GM19240 (cell line): ENCODE data around the gene HNRNPR.
"Not testable (repeated sequence)": the region's sequence is repeated elsewhere in the genome, so short reads cannot be mapped to it uniquely, and the experiment has no call there.

Experiments
- DNase-seq: peaks from one replicate; pipeline ENCODE4 v3.0.0; 2011; ENCODE audit warnings: low spot score; ENCODE audit not compliant: insufficient read length

HNRNPR gene

DNA sequence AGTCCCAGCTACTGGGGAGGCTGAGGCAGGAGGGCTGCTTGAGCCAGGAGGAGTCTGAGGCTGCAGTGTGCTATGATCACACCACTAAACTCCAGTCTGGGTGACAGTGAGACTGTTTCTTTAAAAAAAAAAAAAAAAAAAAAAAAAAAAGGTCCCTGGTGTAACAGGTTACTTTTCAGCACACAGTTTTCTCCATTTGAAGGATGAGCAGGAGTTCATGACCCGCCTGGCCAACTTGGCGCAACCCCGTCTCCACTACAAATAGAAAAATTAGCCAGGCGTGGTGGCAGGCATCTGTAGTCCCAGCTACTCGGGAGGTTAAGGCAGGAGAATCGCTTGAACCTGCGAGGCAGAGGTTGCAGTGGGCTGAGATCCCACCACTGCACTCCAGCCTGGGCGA, 12.4 kb downstream of the HNRNPR start:
- DNase-seq, result no peak

DNA sequence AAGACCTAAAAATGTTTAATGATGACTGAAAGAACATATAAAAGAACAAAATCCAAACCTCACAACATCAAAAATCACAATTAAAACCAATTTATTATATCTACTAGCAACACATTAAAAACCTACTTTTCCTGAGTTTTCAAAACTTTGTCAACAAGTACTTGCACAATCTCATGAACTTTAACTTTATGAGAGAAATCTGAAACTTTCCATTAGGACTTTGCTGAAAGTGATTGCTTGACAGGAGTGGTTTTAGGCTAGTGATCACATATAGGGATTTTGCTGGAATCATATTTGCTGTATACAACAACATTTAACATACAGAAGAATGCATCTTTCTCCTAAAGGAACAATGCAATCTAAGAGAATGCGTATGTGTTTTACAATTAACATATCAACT, 13.2 kb downstream of the HNRNPR start:
- DNase-seq, result no peak

DNA sequence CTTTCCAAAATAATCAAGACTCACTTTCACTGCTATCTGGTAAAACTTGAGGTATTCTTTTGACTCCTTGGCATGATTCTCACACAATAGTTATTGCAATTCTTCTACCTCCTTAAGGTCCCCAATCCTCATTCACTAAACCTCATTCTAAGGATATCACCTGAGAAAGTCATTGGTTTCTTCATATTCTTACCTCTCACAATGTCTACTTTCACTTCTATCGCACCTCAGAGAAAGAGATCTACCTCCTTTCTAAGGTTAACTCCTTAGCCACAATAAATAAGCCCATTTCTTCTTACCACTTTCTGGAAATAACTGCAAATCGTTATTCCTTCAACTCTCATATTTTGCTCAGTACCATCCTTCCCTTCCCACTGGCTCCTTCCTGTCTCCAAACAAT, 18.7 kb downstream of the HNRNPR start:
- DNase-seq, result no peak

DNA sequence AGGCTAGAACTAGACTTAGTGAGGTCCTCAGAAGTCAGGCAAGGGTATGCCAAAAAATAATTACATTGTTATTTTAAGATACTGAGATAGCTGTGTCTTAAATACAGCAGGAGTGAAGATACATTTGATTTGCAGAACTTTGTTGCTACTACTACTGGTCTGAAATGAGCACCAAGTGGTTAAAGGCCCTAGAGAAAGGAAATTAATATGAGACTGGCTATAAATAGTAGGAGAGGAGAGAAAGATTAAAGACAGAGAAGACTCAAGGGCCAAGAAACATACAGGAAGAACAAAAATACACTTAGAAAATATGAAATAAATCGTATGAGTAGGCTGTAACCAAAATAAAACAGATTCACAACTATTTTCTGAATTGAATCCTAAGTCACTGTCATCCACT, 21.3 kb downstream of the HNRNPR start:
- DNase-seq, result no peak

DNA sequence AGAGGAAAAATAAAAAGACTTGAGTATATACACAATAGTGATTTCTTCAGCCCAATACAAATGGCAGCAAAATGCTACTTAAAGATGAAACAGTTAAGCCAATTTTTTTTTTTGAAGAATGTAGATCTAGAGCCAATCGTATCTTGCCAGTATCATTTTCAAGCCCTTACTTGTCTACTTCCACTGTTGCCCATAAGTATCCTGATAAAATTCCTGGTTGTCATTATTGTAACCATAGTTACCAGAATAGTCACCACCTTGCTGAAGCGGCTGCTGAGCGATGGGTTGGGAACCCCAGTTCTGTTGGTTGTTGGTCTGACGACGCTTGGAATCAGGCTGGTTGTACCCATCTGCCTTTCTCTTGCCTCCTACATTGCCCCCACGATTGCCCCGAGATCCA, 33.8 kb downstream of the HNRNPR start:
- not testable (repeated sequence) for DNase-seq

DNA sequence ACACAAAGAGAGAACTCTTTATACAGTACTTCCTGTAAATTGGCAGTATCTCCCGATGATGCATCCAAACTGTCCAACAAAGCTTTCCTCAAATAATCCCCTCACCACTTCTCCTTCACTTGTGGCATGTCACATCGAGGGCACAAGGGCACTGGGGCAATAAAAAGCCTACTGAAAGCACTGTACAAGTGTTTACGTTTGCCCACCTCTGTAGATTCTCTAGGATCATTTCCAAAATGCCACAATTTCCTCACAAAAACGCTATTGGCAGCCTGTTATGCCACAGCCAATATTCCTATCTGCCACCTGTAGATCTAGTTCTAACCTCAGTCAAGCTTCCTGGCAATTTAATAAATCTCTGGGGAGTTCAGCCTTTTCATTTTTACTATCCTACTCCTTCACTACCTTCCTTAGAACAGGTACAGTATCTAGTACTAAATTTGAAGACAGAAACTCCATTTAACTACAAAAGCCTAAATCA, 39.9 kb downstream of the HNRNPR start:
- no peak for DNase-seq

DNA sequence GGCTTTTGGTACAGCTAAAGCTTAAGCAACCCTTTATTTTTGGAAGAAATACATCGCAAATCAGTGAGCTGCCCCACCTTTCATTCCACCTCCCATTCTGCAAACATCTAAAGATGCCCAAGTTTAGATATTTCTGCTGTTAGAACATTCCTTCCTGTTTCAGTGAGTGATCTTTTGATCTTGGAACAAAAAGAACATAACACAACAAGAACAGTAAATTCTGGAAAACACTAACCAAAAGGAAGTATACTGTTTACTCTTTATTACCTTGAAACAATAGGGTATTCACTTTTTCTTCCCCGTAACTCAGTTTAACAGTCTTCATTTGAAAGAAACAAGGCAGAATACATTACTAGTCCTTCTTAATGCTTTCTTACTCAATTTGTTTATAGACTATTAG, 40.6 kb downstream of the HNRNPR start:
- DNase-seq, result no peak

DNA sequence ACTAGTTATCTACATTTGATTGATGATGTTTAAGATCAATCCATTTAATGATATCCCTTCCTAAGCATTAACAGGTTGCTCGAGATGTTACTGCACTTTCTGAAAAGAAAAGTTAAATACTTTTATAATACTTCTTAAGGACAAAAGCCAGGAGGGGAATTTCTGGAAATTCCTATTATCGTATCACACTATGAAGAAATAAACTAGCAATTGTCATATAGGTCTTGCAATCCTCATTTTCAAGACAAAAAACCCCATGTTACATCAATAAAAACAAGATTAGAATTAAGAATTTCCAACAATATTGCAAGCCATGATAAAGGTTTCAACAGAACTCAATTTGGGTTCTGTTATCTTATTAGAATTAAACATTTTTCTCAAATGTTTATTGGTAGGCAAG, 47.2 kb downstream of the HNRNPR start:
- DNase-seq, result no peak

DNA sequence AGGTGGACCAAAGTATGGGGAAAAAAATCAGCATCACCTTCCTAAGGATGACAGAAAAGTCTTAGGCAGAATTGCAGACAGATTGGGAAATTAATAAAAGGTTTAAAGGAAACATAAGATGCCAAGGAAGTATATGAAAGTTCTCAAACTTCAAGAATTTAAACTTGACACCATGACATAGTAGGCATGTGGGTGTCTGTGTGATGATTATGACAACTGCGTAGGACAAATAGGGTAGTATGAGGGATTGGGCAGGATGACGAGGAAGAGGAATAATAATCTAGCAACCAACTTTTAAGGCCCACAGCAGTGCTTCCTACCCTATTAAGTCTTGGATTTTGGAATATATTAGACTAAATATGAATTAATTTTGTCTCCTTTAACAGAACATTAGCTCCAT, 52.4 kb downstream of the HNRNPR start:
- no peak for DNase-seq

DNA sequence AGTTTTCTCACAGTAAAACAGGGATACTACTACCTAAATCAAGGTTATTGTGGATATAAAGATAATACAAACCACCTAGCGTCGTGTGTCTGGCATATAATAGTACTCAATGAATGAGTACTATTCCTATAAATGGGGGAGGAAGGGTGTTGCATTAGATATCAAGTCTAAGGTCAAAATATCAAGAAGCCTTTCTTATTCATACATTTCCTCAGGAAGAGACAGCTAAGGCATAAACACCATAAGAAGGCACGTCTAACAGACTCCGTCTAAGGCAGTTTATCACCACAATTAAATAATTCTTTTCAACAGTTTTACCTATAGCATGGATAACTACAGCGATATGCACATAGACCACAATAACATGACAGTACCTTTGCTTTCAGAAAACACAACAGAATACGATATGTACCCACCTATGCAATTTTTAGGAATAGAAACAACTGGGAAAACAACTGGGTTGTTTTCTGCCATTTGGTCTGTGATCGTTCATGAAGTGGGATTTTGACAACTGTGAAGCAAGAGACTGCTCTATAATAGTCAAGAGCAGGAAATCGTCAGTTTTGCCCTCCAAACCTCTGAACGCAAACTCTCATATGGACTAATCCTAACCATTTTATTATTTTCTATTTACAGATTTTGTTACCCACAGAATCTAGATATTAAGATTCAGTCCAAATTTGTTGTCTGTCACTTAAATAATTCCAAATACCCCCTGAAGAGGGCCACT, 53.1 kb downstream of the HNRNPR start:
- no peak for DNase-seq

DNA sequence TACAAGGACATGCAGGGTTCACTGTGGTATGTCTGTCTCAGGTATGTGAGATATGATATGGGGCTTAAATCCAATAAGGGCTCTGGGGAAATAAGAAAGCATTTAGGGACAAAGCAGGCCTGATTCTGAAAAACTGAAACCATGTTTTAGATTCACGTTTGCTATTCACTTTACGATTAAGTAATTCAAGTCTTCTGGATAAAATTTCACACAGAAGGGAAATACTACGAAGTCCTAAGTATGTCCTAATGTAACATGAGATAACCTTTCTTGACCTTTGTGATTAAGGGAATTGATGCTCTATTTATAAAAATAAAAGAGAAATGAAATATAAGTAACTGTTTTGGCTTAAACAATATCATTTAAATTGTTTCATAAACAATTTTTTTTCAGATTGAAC, 55.4 kb downstream of the HNRNPR start:
- no peak for DNase-seq

DNA sequence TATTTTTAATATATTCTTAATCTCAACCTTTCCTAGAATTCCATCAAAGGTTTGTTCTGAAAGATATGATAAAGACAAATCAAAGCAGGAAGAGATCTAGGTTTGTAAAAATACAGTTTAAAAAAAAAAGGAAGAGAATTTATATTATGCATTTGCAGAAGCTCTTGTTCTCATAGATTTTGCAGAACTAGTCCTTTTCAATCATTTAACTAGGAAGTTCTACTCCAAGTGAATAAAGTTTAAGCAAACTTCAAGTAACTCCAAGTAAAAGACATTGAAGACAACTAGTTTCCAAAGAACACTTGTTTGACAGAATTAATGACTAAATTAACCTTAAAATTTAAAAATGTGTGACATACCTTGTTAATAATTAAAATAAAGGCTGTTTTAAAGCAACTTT, 55.9 kb downstream of the HNRNPR start:
- no peak for DNase-seq

DNA sequence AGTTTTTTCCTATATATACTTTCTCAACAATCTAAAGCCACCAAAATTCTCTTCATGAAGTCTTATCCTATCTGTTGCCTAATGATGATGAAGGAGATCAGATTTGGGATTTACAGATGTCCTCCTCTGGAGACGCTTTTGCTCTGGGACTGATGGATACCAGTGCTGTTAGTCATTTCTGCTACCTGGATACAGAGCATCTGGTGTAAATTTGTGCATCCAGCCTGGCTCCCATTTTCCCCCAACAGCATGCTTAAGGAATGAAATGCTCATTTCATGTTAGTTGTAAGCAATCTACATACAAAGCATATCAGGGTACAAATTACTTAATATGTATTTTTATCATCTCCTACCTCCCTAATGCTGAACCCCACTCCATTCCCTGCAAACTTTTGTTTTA, 57.7 kb downstream of the HNRNPR start:
- DNase-seq, result no peak

DNA sequence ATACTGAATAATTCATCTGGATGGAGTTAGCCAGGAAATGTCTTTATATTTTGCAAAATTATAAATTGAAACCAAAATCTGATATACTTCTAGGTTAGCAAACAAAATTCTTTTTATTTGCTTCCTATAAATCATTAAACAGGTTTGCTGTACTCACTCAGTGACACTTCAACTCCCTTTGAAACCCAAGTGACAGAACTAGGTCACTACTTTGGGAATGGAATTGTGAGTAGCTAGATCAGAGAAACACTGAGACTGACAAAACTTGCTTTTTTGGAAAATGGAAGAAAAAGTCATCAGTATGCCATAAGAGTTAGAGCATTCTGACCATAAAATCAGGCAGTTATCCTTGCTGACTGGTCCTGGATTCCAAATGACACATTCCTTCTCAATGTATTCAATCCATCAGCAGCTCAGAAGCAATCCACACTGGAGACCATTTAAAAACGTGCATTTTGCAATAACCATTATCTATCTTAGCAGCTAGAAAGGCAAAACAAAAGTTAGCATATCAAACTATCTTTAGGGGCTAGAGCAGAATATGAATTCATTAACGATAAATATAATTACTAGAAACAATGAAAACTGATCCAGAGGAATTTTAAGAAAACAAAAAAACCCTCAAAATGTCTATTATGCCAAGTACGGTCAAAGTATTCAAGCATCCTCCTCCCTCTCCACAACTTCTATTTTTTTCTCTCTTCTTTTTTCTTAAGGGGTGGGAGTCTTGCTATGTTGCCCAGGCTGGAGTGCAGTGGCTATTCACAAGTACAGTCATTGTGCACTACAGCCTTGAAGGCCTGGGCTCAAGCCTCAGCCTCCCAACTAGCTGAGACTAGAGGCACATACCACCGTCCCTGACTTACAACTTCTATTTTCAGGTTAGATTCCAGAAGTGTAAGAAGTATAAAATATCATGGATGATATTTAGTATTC, 60.1 kb downstream of the HNRNPR start:
- DNase-seq, result no peak

DNA sequence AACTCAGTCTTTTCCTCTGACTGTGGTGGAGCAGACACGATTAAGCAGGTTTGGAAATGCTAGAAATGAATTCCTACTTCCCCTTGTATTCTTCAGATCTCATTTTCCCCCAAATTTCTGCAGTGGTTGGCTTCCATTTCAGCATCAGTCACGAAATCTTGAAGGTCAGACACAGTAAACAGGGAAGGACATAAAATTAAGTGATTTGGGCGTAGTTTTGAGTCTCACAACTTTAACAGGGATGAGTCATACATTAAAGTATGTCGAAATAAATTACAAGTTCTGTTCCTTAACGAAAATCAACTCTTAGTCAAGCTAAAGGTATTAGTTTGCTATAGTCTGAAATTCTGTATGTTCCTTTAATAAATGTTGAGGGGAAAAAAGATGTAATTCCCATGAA, 61.1 kb downstream of the HNRNPR start:
- no peak for DNase-seq

DNA sequence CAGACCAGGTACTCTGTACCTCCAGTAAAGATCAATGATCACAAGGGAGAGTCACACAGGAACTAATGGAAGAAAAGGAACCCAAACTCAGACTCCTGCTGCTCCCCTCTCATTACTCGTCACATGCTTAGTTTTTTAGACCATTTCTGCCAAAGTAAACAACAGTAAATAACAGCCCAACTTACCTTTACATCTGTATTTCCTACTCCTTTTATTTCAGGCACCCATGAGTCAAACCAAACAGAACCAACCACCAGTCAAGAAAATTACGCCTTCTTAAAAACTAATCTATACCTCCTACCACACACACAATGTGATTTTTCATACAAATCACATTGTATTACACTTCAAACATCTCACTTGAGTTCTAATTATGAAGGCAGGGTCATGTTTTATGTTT, 65.4 kb downstream of the HNRNPR start:
- no peak for DNase-seq

DNA sequence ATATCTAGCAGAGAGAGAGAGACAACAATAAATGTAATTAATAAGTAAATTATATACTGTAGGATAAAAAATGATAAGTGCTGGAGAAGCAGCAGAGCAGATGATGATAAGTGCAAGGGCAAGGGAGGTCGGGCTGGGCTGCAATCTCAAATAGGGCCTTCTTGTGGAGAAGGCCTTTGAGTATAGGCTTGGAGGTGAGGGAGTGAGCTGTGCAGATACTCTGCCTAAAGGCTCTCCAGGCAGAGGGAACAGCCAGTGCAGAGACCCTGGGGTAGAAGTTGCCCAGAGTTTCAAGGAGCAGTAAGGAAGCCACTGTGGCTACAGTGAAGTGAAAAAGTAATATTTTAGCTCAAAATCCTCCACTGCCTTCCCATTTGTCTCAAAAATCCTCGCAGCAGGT, 67.6 kb downstream of the HNRNPR start:
- DNase-seq, result no peak

DNA sequence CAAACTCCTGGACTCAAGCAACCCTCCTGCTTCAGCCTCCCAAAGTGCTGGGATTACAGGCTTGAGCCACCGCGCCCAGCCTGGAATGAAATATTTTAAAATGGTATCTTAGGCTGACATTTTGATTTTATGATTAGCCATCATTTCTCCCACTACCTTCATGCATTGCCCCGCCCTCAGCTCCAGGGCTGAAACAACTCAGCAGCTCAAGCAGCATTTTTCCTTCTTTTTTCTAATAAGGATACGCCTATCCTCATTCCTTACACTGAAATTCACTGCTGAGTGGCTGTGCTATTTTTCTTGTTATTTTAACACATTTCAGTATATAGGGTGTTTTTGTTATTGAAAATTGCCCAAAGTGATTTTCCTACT, 70.0 kb downstream of the HNRNPR start:
- no peak for DNase-seq

DNA sequence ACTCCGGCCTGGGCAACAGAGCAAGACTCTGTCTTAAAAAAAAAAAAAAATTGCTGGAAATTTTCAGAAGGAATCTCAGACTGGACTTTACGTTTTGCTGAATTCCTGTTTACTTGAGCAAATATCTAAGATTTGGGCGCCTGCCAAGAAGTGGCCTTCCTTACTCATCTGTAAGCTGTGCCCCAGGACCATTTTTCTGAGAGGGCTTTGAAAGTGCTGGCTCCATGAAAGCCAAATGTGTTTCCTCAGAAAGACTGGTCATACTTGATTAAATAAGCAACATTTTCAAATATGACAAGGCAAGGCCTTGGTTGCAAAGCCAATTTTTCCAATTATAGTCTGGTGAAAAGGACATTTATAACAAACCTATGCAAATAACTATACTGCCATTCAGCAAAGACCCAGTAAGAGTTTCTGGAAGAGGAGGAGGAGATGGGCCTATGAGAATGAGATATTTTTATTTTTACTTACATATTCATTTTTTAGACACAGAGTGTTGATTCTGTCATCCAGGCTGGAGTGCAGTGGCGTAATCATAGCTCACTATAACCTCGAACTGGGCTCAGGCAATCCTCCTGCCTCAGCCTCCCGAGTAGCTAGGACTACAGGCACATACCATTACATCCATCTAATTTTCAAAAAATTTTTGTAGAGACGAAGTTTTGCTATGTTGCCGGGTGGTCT, 70.5 kb downstream of the HNRNPR start:
- DNase-seq, result no peak

DNA sequence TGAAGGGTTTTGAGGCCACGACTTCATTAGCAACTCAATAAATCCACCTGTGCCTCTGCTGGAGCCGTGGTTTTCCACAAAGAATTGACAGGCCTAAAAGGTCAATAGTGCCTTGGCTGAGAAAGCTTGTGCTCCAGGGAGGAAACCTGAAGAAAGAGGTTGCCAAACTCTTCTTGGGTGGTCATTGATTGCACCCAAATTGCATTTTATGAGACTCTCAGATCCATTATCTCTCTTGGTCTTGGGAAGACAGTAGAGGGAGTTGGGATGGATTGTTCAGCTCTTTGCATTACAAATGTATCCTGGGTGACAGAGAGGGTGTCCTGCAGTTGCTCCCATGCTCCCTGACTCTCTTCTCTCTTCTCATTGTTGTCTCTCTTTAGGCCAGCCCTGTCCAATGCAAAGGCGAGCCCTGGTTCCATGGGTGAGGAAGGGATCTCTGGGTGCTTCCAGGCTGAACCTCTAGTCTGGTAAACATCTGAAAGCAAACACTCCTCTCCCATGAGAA, 80.7 kb downstream of the HNRNPR start:
- DNase-seq, result no peak

DNA sequence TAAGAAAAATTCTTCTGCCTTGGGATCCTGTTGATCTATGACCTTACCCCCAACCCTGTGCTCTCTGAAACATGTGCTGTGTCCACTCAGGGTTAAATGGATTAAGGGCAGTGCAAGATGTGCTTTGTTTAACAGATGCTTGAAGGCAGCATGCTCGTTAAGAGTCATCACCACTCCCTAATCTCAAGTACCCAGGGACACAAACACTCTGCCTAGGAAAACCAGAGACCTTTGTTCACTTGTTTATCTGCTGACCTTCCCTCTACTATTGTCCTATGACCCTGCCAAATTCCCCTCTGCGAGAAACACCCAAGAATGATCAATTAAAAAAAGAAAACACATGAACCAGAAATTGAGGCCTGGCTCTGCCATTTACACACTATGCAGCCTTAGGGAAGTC, 86.0 kb downstream of the HNRNPR start:
- DNase-seq, result not testable (repeated sequence)

DNA sequence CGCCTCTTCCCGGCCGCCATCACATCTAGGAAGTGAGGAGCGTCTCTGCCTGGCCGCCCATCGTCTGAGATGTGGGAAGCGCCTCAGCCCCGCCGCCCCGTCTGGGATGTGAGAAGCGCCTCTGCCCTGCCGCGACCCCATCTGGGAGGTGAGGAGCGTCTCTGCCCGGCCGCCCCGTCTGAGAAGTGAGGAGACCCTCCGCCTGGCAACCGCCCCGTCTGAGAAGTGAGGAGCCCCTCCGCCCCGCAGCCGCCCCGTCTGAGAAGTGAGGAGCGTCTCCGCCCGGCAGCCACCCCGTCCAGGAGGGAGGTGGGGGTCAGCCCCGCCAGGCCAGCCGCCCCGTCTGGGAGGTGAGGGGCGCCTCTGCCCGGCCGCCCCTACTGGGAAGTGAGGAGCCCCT, 86.7 kb downstream of the HNRNPR start:
- DNase-seq, result not testable (repeated sequence)
